Effector CD4-positive, alpha-beta T cell (primary cell): ENCODE results near the gene MIA.
"Not testable (repeated sequence)": the region's sequence is repeated elsewhere in the genome, so short reads cannot be mapped to it uniquely, and the experiment has no call there.

Source experiments
- DNase-seq: peaks from one replicate; pipeline ENCODE4 v3.0.0-alpha.2; 2020

Gene MIA

GRCh38 chr19:40781140-40781539, 5.8 kb downstream of the MIA start:
- DNase-seq = no peak

DNA sequence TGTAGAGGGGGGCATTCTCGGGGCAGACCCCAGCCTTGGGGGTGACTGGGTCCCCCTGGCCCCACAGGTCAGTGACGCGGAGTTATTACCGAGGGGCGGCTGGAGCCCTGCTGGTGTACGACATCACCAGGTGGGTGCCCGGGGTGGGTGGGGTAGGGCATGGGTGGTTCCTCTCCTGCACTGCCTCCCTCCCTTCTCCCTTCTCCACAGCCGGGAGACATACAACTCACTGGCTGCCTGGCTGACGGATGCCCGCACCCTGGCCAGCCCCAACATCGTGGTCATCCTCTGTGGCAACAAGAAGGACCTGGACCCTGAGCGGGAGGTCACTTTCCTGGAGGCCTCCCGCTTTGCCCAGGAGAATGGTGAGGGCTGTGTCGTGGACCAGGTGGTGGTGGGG, 8.4 kb downstream of the MIA start:
- DNase-seq = no peak

GRCh38 chr19:40784146-40784545, 8.8 kb downstream of the MIA start:
- DNase-seq = not testable (repeated sequence)

DNA sequence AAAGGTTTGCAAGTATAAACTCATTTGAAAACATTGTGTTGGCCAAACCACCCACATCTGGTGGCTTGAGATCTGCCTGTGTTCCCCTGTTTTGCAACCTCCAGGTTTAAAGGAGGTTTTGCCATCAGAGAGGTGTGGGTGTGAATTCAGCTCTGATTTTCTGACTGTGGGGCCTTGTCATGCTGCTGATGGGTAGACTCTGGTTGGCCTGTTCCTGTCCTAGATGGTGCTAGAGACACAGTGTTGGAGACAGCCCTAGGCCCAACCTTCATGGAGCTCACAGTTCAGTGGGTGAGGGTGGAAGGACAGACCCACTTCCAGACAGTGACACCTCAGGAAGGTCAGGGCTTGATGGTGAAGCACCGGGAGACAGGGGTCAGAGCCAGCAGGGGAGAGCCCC, 10.2 kb downstream of the MIA start:
- DNase-seq = no peak

DNA sequence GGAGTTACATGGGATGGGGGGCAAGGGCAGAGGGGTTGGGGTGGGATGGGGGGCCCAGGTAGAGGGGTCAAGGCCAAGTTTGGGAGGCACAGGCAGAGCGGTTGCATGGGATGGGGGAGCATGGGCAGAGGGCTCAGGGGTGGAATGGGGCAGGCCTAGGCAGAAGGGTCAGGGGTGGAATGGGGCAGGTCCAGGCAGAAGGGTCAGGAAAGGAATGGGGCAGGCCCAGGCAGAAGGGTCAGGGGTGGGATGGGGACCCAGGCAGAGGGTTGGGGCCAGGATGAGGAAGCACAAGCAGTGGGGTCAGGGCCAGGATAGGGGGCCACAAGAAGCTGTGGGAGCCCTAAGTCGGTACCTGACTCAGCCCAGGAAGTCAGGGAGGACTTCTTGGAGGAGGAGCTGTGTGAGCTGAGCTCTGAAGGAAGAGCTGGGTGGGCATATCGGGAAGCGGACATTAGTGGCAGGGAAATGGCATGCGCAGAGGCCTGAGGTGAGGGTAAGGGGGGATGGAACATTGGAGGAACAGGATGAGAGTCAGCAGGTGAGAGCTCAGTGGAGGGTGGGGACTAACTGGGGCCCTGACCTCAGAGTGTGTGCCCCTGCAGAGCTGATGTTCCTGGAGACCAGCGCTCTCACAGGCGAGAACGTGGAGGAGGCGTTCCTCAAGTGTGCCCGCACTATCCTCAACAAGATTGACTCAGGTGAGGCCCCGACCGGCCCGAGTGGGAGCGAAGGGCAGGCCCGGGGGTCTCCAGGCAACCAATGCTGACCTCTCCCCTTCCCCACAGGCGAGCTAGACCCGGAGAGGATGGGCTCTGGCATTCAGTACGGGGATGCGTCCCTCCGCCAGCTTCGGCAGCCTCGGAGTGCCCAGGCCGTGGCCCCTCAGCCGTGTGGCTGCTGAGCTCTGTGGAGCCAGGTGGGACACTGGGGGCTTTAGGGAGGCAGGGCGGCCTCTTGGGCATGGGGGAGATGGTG, 11.0 kb downstream of the MIA start:
- DNase-seq = no peak

- DNase-seq = no peak
Observed at GRCh38 chr19:40791349-40791748, 16.0 kb downstream of the MIA start.

- DNase-seq = no peak
Observed at GRCh38 chr19:40791996-40792395, 16.7 kb downstream of the MIA start.

DNA sequence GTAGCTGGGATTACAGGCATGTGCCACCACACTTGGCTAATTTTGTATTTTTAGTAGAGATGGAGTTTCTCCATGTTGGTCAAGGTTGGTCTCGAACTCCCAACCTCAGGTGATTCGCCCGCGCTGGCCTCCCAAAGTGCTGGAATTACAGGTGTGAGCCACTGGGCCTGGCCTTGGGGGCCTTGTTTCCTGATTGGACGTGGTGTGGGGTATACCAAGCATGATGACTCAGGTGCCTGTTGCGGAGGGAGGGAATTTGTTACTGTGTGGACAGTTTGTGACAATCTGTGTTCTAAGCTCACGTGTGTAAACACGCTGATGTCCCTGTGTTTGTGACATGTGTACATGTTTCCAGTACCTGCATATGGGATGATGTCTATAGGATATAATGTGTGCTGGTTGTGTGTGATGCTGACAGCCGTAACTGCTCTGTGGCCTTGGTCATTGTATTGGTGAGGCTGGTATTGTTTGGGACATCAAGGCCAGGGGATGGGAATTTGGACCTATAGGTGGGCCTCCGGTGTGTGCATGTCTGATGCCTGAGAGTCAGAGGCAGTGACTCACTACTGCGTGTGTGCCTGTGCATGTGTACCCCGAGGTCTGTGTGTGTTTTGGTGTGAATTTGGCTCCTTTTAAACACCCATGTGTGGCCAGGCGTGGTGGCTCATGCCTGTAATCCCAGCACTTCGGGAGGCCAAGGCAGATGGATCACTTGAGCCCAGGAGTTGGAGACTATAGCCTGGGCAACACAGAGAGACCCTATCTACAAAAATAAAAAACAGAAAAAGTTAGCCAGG, 22.0 kb downstream of the MIA start:
- no peak for DNase-seq

DNA sequence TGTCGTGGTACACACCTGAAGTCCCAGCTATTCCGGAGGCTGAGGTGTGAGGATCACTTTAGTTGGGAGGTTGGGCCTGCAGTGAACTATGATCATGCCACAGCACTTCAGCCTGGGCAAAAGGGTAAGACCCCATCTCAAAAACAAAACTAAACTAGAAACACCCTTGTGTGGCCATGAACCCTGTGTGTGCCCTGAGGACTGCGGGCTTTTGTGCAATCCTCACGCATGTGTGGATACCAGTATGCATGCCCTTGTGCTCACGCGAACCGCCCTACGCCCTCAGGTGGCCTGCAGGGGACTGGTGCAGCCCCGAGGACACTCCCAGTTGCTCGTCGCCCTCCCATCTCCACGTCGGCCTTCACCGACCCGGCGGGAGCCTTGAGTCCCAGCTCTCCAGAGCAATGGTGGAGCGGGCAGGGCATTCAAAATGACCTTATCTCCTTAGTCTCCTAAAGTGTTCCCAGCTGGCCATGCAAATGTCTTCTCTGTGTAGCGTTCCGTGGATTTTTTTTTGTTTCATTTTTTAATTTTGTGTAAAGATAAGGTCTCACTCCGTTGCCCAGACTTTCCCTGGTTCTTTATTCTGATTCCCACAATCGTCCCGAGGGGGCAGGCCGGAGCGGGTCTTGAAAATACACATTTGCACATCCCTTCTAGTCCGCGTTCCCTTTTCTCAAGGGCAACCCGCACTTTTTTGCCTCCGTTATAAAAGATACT, 22.8 kb downstream of the MIA start:
- peak; percentile 60 for DNase-seq

- peak; percentile 100 for DNase-seq
Observed at GRCh38 chr19:40798683-40799557, 23.6 kb downstream of the MIA start, which contains the start of gene EGLN2. TSS of gene EGLN2 (plus strand) at chr19:40799191. CDS start at chr19:40800573, 1,382 bp downstream.

DNA sequence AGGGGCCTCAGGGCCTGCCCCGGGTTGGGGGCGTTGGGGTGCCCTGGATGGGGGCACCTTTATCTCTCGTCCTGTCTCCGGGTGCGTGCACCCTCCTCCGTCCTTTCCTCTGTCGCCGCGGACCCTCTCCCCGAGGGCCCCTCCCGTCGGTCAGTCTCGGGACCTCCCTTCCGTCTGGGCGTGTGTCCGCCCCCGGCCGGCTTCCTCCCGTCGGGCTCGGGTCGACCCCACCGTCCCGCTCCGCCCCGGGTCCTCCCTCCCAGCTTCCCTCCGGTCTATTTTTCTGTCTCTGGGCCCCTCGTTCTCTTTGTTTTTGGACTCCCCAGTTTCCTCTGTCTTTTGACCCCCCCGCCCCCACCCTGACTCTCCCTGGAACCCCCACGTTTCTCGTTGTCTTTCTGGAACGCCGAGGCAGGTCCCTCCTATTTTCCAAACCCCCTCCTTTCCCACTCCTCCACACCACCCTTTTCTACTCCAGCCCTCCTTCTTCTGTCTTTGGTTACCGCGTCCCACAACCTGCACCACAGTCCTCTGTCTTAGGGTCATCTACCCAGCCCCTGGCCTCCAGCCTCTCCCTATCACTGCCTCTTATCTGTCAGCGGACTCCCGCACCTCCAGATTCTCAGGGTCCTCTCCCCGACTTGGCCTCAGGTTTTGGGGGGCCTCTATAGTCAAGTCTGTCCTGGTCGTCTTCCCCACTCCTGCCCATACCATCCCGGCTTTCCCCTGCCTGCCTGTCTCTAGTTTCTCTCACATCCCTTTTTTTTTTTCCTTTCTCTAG, 24.4 kb downstream of the MIA start:
- DNase-seq = peak; percentile 22

GRCh38 chr19:40800339-40800996, 25.1 kb downstream of the MIA start:
- no peak for DNase-seq

DNA sequence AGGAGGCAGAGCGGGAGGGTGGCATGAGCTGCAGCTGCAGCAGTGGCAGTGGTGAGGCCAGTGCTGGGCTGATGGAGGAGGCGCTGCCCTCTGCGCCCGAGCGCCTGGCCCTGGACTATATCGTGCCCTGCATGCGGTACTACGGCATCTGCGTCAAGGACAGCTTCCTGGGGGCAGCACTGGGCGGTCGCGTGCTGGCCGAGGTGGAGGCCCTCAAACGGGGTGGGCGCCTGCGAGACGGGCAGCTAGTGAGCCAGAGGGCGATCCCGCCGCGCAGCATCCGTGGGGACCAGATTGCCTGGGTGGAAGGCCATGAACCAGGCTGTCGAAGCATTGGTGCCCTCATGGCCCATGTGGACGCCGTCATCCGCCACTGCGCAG, 25.7 kb downstream of the MIA start:
- DNase-seq = no peak

DNA sequence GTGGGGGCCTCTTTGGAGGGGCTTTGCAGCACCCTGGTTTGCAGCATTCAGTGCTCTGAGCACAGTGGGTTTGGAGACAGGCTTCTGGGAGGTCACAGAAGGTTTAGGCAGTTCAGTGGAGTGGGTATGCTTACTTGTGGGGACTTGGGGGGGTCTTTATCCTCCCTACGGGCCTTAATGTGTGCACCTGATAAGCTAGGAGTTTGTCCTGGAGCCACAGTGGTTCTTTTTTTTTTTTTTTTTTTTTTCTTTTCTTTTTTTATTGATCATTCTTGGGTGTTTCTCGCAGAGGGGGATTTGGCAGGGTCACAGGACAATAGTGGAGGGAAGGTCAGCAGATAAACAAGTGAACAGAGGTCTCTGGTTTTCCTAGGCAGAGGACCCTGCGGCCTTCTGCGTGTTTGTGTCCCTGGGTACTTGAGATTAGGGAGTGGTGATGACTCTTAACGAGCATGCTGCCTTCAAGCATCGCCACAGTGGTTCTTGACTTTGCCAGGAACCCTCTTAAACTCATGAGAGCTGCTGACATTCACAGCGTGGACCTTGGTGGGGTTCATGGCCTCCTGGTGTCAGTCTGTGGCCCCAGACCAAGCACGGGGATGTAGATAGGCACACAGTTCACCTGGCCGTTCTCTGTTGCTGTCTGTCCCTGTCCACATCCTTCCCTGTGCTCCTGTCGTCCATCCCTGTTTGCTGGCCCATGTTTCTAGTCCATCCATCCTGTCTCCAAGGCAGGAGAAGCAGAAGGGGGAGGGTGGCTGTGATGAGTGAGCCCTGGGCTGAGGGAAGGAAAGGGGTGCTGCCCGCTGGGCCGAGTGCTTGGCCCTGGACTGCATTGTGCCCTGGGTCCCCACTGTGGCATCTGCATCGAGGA, 26.3 kb downstream of the MIA start:
- DNase-seq = no peak

DNA sequence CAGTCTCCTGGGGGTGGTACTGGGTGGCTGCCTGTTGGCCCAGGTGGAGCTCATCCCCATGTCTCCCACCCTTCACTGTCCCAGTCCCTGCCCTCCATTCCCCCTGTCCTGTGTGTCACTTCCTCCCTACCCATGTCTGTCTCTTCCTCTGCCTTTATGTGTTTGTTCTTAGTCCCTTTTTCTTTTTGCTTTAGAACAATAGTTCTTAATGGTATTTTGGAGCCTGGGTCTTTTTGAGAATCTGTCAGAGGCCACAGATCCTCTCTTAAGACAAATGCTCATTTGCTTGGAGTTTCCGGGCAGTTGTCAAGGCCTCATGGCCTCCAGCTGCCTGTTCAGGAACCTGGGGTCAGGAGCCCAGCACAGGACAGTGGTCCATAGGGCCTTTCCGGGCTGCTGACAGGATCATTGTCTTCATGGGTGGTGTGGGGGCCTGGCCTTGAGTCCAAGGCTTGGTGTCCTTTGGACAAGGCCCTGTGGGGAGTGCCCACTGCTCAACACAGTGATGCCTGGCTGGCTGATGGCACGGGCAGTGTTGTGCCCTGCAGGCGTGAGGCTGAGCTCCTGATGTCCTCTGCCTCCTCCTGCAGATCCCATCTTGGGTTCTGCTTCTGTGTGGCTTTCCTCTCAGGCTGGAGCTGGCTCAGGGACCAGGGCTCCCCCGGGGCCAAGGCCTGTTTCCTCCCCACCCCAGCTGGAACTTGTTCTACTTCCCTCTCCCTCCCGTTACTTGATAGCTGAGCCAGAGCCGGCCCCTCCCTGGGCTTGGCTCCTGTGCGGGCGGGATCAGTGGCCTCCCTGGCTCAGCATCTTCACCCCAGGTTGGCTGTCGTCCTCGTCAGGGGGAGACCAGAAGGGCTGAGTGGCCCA, 27.2 kb downstream of the MIA start:
- DNase-seq = no peak

- no peak for DNase-seq
Observed at GRCh38 chr19:40803170-40803856, 28.0 kb downstream of the MIA start.

DNA sequence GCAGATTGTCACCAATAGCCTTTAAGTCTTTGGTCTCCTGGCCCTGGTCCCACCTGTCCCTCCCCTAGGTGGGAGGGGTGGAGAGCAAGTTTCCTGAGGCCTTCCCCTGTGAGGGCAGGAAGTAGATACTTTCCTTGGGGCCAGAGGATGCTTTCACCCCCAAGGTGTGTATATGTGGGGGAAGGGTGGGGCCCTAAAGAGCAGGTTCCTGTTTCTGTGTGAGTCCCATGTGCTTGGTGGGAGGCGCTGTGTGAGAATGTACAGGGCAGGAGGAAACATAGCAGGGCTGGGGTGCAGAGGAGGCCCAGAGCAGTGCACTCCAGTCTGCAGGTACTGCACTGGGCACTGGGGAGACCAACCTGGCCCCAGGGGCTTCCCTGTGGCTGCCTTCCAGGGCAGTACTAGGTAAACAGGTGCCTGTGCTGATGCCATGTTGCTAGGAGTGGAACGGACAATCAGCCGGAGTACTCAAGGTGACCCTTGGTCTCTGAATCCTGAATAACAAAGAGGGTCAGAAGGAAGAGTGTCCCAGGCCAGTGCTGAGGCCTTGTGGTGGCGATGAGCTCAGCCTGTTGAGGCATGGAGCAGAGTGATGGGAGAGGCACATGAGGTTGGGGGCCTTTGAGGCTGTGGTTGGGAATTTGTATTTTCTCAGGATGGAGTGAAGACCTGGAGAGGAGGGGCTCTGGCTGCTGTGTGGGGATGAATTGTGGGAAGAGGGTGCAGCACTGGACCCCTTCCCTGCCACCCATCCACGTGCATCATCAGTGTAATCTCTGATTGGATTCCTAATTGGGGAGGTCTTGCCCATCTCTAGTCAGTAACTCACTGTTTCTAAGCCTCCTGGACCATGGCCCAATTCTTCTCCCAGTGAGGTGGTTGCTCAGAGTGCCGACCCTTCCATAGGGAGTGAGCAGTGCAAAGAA, 28.8 kb downstream of the MIA start:
- peak; percentile 52 for DNase-seq
